NB4 (cell line): ENCODE results near the gene PTPN1.

Experiments used
- POLR2A ChIP-seq: IDR thresholded peaks from 2 replicates; pipeline ENCODE4 v1.6.1; 2011; ENCODE audit warnings: mild to moderate bottlenecking; ENCODE audit not compliant: insufficient read length; ENCODE audit errors: extremely low read depth
- TF ChIP-seq, protein P1 (sequence below): IDR thresholded peaks from one replicate; pipeline ENCODE4 v1.5.1; 2012; ENCODE audit warnings: low read depth, low read length

GRCh38 chr20:50611128-50611810 lies 101.1 kb downstream of the PTPN1 start:
- TF ChIP-seq, protein P1, sequence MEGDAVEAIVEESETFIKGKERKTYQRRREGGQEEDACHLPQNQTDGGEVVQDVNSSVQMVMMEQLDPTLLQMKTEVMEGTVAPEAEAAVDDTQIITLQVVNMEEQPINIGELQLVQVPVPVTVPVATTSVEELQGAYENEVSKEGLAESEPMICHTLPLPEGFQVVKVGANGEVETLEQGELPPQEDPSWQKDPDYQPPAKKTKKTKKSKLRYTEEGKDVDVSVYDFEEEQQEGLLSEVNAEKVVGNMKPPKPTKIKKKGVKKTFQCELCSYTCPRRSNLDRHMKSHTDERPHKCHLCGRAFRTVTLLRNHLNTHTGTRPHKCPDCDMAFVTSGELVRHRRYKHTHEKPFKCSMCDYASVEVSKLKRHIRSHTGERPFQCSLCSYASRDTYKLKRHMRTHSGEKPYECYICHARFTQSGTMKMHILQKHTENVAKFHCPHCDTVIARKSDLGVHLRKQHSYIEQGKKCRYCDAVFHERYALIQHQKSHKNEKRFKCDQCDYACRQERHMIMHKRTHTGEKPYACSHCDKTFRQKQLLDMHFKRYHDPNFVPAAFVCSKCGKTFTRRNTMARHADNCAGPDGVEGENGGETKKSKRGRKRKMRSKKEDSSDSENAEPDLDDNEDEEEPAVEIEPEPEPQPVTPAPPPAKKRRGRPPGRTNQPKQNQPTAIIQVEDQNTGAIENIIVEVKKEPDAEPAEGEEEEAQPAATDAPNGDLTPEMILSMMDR, result no peak
- no peak for TF ChIP-seq POLR2A
